Fibroblast of peridontal ligament (primary cell): Measurements from ENCODE around the gene PPHLN1.
"Not testable (repeated sequence)": the region's sequence is repeated elsewhere in the genome, so short reads cannot be mapped to it uniquely, and the experiment has no call there.

Experiments
- DNase-seq: peaks from one replicate; pipeline ENCODE4 v3.0.0-alpha.2; 2010; ENCODE audit errors: extremely low read depth

Gene PPHLN1

GRCh38 chr12:42370013-42370412 lies 44.0 kb downstream of the PPHLN1 start:
- no peak for DNase-seq

GRCh38 chr12:42372154-42372791 lies 46.3 kb downstream of the PPHLN1 start:
- peak; percentile 60 for DNase-seq

GRCh38 chr12:42373669-42374068 lies 47.7 kb downstream of the PPHLN1 start:
- no peak for DNase-seq

- no peak for DNase-seq
These were observed 54.8 kb downstream of the PPHLN1 start for GRCh38 chr12:42380733-42381132.

GRCh38 chr12:42382013-42382696 lies 56.2 kb downstream of the PPHLN1 start:
- peak; percentile 57 for DNase-seq

- no peak for DNase-seq
These were observed 59.4 kb downstream of the PPHLN1 start for GRCh38 chr12:42385326-42385841.

- no peak for DNase-seq
These were observed 60.3 kb downstream of the PPHLN1 start for GRCh38 chr12:42386308-42386707.

GRCh38 chr12:42388086-42388485 lies 62.1 kb downstream of the PPHLN1 start:
- not testable (repeated sequence) for DNase-seq

- DNase-seq = no peak
These were observed 68.5 kb downstream of the PPHLN1 start for GRCh38 chr12:42394429-42394828.

- no peak for DNase-seq
These were observed 70.7 kb downstream of the PPHLN1 start for GRCh38 chr12:42396473-42397259.

- DNase-seq = no peak
These were observed 76.9 kb downstream of the PPHLN1 start for GRCh38 chr12:42402821-42403411.

GRCh38 chr12:42407306-42407705 lies 81.3 kb downstream of the PPHLN1 start:
- peak; percentile 19 for DNase-seq

GRCh38 chr12:42409471-42409870 lies 83.5 kb downstream of the PPHLN1 start:
- no peak for DNase-seq

- no peak for DNase-seq
These were observed 84.4 kb downstream of the PPHLN1 start for GRCh38 chr12:42410340-42410739.

GRCh38 chr12:42420395-42420794 lies 94.4 kb downstream of the PPHLN1 start:
- DNase-seq = no peak

- peak; percentile 79 for DNase-seq
These were observed 96.1 kb downstream of the PPHLN1 start for GRCh38 chr12:42421844-42422779.

- DNase-seq = no peak
These were observed 96.8 kb downstream of the PPHLN1 start for GRCh38 chr12:42422785-42423184.

GRCh38 chr12:42426746-42427145 lies 100.8 kb downstream of the PPHLN1 start:
- DNase-seq = no peak

GRCh38 chr12:42428850-42429249 lies 102.9 kb downstream of the PPHLN1 start:
- DNase-seq = no peak

- DNase-seq = no peak
These were observed 106.7 kb downstream of the PPHLN1 start for GRCh38 chr12:42432517-42433140.

GRCh38 chr12:42440608-42441007 lies 114.6 kb downstream of the PPHLN1 start:
- no peak for DNase-seq
